C4-2B (cell line): ENCODE results near the gene PCDHA6.
"Not testable (repeated sequence)": the region's sequence is repeated elsewhere in the genome, so short reads cannot be mapped to it uniquely, and the experiment has no call there.

ENCODE experiments used
- CTCF ChIP-seq: fragments of 450-650 bp; conservative IDR thresholded peaks from 2 replicates; pipeline ENCODE4 v1.5.1; 2017; ENCODE audit warnings: mild to moderate bottlenecking
- ZFX ChIP-seq: fragments of 450-650 bp; IDR thresholded peaks from 2 replicates; pipeline ENCODE4 v1.6.1; 2017

- not testable (repeated sequence) for TF ChIP-seq CTCF, ZFX
Measured at GRCh38 chr5:140822969-140823368, 4.8 kb upstream of the PCDHA6 start.
